NCI-H128 (cell line): ENCODE measurements around the gene DPYSL5.

Experiments used
- DNase-seq: peaks from one replicate; lab custom pipeline; 2025; ENCODE audit not compliant: unreplicated experiment; lab: John Stamatoyannopoulos, UW

DPYSL5 gene

DNA sequence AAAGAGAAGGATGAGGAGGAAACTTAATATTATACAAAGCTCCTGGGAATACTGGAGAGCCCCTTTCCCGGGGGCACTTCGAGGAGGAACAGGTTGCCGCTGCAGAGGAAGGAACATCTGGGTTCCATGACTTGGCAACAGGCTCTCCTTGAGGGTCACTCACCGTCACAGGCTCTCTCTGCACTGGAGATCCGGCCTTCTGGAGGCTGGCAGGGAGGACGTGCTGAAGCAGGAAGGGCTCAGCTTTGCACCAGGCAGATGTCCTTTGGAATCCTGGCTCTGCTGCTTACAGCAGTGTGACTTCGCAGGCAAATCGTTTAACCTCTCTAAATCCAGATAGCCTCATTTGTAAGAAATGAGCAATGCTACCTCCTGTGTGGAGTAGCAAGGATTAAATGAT, 2.9 kb upstream of the DPYSL5 start:
- no peak for DNase-seq

DNA sequence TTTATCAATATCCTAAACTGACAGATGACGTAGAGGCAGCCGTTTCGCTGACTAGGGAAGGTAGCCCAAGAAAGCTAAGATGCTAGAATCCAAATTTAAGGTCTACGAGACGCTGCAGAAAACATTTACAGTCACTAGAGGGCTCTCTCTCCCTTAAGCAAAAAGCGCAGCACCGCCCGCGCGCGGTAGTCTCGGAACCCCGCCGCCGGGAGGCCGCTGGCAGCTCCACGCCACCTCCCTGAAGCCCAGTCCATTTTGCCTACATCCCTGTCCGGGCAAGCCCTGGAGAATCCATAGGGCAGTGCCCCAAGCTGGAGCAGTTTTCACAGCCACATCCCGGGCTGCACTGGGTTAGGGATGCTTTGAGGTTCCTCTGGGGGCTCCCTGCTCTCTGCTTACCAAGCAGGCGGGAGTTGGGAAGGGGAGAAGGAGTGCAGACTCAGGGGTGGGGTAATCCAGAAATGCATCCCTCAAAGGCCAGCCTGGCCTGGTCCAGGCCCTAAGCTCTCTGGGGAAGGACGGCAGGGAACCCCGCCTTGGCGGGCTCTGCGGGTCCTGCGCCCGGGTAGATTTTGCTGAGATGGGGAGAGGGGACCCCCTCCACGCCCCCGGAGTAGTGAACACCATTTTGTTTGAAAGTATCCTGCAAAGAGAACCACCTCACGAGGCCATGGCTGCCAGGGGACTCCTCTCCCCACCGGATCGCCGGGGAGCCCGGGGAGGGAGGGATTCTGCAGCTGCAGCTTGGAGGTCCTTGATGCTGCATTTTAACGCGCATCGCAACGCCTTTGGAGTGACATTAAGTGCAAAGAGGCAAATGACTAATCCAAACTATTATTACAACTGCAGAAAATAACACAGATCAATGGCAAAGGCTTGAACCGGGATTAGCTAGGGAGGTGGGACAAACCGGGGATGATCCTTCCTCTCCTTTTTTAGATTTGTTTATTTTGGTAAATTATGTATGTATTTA, 1.3 kb upstream of the DPYSL5 start:
- DNase-seq: peak; percentile 69

DNA sequence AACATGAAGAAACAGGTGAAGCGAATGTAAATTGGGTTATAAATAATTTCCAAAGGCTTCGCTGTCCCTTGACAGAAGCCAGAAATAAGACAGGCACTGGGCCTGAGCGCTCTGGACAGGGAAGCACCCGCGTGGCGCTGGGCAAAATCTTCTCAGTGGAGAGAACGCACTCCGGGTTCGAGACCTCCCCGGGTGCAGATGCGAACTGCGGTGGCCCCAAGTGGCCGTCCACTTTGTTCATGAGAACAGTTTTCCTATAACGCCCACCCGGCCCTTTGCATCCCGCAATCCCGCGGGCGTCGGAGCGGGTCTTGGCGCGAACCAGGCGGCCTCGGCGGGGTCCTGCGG, 651 bp upstream of the DPYSL5 start:
- DNase-seq: no peak

DNA sequence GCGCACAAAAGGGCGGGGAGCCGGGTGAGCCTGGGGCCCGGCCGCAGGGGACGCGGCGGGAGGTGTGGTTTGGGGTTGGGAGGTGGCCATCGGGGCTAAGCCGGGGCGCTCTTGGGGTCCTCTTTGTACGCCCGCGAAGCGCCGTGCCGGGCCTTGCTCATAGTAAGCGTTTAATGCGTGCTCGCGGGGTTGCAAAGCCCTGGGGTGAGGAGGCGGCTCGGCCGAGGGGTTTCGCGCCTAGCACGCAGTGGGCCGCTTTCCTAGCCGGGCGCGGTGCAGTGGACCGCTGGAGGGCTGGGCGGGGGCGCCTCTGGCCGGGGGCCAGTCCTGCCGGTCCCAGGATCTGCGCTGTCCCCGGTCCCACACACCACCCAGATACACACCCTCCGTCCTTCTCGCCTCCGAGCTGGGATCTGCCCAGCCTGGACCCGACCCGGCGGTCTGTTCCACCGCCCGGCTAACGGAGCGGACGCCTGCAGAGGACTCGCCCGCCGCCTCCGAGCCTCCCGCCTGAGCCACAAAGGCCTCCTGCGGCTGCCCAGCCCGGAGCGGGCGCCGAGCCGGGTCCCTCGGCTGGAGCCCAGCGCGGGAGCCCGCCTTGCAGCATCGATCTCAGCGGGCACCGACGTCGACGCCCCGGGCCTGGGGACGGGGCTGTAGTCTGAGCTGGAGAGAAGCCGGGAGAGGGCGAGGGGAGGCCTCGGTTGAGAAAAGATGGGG, 564 bp downstream of the DPYSL5 start:
- DNase-seq: no peak

DNA sequence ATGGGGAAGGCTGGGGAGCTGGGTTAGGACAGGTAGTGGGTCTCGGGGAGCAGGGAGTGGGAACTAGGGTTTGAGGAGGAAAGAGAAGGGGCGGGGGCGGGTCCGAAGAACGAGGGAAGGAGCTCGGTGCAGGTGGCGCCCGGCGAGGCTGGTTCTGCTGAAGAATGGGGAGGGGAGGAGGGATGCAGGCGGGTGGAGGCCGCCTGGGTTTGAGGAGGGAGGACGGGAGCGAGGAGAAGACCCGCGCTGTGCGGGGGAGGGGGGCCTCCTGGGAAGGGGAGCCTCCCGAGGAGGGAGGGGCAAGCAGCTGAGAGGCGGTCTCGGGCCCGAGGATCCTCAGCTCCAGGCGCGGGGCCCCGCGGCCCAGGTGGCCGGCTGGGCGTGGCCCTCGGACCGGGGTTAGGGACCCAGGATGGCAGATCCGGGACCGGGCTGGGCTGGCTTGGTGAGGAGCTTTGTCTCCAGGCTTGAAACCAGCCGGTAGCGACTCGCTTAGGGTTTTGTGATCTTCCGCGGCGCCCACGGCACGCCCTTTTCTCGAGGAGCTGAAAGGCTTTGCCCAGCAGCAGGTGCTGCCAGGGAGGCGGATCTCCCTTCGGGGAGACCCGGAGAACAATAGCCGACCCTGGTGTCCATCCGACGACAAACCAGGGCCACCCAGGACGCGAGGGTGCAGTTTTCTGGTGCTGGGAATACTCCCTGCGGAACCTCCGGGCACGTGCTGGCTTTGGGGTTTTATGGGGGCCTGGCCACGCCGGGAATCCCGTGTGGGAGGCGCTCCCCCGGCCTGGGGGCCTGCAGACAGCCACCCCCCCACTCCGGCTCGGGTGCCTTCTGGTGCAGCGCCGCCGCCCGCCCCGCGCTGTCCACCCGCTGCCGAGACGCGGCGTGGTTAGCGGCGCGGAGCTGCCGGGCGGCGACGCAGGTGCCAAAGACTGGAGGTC, 1.4 kb downstream of the DPYSL5 start:
- DNase-seq: no peak

DNA sequence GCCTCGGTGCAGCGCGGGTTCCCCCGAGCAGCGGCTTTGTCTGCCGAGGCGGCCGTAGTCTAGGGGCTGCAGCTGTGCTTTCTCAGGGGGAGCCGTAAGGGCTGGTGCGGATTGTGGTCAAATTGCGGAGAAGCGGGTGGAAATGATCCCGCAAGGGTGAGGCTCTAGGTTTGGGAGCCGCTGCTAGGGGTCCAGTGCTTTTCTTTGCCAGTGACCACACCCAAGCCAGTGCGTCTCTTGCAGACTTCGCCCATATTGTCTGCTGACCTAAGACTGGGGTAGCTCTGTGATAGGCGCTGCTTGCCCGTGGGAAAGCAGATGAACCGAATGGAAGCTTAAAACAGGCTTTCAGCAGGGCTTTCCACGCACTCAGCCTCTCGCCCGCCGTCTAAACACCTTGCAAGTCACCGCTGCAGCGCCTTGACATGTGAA, 2.1 kb downstream of the DPYSL5 start:
- no peak for DNase-seq

DNA sequence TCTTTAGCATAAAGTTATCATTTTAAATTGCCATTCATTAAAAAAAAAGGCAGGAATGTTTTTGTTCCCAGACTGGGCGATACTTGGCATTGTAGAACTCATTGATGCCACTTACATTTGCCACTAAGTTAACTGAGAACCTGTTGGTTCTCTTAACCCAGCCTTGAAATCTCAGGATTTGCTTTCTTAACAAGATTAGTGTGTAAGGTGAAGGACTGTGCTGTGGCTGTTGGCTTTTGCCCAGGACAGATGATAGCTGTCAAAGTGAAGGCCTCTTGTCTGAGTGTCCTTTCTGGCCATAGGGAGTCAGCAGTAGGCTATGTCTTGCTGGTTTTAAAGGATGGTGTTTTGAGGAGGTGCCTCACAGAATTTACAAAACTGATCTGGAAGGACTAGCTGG, 2.6 kb downstream of the DPYSL5 start:
- DNase-seq: no peak

DNA sequence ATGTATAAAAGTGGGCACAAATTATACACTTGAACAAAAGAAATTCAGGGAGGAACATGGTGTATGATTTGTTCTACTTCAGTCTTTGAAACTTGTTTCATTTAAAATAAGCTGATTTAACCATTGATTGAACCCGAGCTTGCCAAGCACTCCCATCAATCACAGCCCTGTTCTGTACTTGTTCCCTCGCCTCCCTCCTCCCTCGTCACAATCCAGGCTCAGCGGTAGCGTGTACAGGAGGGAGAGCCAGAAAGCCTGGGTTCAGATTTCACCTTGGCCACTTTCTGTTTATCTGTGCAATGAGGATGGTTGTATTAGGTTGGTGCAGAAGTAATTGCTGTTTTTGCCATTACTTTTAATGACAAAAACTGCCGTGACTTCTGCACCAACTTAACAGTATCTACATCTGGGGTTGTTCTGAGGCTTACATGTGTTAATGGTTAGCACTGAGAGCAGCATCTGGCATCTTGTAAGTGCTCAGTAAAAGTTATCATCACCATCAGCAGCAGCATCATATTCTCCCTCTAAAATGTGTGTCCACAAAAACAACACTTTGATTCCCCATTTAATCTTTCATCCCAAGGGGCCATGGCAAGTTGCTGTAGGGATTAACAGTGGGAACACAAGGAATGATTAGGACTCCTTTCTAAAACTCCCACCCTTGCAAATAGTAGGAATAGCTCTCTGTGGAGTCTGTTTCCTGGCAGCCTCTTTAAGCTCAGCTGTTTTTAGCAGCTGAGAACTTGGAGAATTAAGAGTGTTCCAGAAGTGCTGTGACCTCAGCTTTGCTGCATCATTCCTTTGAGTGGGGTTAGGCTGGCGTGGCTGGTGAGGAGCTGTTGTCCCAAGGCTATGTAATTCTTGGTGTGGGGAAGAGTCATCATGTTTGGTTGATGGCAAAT, 4.7 kb downstream of the DPYSL5 start:
- no peak for DNase-seq

DNA sequence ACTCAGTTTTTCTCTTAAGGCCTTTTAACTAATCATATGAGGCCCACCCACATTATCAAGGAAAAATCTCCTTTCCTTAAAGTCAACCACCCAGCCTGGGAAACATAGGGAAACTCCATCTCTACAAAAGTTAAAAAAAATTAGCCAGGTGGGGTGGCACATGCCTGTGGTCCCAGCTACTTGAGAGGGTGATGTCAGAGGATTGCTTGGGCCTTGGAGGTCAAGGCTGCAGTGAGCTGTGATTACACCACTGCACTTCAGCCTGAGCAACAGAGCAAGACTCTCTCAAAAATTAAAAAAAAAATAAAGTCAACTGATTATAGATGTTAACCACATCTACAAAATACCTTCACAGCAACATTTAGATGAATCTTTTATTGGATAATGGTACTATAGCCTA, 5.8 kb downstream of the DPYSL5 start:
- DNase-seq: no peak

DNA sequence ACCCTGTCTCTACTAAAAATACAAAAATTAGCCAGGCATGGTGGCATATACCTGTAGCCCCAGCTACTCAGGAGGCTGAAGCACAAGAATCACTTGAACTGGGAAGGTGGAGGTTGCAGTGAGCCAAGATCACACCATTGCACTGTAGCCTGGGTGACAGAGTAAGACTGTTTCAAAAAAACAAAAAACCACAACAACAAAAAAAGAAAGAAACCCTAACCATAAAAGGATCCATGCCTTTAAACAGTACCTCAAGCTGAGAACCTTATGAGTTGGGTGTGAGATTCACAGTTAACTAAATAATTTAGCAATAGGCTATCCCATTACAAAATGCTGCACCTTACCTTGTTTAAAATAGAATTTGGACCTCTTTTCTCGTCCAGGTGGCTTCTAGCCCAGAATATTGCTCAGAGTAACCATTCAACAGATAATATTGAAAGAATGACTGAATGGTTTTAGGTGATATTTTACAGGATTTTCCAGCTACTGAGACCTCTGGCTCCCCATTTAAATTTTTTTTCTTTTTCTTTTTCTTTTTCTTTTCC, 6.4 kb downstream of the DPYSL5 start:
- DNase-seq: no peak

DNA sequence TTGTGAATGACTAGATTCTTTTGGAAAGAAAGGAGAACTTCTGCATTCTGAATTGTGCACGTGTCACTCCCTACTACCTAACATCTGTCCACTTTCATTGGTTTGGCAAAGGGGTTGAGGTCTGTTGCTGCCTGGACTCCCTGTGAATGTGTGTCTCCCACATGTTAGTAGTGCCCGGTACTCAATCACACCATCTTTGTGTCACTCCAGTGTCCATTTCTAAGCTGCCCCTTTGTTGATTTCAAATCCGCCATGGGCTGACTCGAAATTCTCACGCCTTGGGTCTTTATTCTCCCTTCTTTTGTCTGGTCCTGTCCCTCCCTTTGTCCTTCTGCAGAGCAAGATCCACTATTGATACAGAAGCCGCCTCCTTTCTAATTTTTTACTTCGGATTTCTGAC, 7.5 kb downstream of the DPYSL5 start:
- DNase-seq: no peak

DNA sequence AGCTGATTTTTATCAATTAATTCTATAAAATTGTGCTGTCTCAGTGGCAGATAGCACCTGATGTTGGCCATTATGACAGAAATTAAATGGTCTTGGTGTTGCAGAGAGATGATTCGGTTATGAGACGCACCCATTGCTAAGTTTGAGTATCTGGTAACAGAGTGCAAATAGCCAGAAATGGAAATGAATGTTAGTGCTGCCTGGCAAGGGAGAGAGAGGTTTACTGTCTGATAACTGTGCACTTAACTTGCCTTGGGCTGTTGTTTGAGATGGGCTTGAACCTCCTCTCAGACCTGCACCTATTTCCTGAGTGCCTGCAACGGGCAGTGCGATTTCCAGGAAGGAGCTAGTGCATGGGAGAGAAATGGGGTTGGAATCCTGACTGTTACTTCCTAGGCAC, 11.7 kb downstream of the DPYSL5 start:
- no peak for DNase-seq

DNA sequence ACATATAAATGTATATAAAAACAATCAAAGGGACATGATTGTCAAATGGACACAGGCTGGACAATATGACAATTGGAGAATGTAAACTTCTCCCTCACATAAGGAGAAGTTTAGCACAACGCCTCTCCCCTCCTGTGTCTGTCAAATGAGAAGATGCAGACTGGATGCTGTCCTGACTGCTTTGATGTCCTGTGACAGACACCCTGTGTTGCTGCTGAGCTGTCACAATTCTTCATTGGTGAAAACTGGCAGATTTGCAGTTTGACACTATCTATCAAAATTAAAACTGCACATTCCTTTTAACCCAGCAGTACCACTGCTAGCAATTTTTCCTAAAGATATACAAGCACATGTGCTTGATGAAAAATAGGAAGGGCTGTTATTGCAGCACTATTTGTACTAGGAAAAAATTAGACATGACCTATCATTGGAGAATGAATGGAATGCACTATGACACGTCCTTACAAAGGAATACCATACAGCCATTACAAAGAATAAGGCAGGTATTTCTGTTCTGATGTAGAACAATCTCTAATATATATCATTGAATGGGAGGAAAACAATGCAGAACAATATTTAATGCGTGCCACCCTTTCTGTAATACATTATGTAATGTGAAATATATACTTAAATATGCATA, 12.4 kb downstream of the DPYSL5 start:
- no peak for DNase-seq

DNA sequence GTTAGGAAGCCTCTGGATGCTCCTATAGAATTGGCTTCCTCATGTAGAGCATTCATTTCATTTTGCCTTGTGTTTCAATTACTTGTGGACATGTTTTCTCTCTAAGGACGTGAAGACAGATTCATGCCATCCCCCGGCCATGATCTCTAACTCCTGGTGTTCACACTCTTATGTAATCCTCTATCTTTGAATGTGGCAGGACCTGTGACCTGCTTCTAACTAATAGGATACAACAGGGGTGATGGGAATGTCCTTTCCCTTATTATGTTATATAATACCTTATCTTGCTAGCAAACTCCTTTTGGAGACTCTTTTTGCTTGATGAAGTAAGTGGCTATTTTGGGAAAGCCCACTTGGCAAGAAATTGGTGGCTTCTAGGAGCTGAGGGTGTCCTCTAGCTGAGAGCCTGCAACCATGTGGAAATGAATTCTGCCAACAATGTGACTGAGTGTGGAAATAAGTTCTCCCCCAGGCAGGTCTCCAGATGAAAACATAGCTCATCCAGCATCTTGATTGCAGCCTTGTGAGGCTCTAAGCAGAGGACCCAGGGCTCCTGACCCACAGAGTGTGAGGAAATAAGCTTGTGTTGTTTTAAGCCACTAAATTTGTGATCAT, 13.8 kb downstream of the DPYSL5 start:
- no peak for DNase-seq

DNA sequence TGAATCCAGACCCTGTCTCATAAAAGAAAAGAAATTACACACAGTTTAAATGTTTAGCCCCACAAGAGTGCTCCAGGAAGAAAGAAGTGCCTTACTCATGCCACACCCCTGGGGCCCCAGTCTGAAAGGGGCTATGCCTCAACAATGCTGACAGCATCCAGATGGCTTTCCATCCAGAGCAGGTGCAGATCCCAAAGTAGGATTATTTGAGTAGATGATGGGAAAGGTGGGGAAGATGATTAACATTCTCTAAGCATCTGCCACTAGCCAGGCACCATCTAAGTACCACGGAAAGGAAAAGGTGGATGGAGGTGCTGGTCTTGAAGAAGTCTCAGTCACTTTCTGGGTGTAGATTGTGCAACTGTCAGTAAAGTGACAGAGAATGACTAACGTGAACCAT, 16.3 kb downstream of the DPYSL5 start:
- DNase-seq: no peak

DNA sequence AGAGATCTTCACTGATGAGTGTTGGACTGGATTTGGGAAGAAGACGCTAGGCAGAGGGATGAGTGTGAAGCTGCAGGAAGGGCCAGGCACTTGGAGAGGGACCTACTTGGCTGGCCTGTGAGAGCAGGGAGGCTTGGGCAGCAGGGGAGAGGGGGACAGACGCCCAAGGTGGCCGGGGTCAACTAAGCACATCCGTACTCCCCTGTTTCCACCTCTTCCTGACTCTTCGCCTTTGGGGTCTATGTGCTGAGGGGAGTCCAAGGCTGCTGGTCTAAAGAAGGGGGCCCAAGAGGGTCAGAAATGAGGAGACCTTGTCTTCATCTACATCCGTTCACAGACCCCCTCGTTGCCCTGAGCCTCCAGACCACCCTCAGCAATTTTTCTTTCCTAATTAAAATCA, 16.7 kb downstream of the DPYSL5 start:
- no peak for DNase-seq

DNA sequence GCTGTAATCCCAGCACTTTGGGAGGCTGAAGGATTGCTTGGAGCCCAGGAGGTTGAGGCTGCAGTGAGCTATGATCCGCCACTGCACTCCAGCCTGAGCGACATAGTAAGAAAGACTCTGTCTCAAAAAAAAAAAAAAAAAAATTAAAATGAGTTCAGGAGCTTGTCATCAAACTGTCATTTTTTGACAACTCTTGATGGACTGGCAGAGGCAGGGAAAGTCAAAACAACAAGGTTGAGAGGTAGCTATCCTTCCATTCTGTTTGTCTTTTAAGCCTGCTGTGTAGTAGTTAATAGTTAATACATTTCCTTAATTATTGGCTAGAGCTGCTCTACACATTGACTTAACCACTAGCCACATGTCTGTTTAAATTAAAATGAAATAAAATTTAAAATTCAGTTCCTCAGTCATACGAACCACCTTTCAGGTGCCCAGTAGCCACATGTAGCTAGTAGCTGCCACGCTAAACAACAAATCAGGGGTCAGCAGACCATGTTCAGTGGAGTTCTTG, 22.7 kb downstream of the DPYSL5 start:
- DNase-seq: no peak

DNA sequence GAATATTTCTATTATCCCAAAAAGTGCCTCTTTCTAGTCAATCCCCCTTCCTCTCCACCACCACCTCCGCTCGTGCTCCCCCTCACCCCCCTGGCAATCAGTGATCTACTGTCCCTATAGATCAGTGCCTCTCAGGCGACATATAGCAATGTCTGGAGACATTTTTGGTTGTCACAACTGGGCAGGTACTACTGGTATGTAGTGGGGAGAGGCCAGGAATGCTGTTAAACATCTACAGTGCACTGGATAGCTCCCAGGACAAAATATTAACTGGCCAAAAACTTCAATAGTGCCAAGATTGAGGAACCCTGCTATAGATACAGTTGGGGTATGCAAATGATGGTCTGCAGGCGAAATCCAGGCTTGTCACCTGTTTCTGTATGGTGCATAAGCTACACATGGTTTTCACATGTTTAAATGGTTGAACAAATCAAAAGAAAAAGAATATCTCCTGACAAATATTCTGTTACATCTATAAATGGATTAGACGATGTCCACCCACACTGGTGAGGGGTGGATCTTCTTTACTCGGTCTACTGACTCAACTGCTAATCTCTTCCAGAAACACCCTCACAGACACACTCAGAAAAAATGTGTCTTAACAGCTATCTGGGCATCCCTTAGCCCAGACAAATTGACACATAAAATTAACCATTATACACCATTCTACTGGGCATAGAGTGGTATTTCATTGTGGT, 25.5 kb downstream of the DPYSL5 start:
- DNase-seq: no peak
